ENCODE results near the gene ADAP1. TPM values are rescaled to one million over a fixed set of nuclear protein-coding genes. Genes with fewer than 3 reads are reported as not detected.

Gene ADAP1
- total and polyA plus RNA-seq, 2 of the 8 experiments (the other 6 are each of a cell fraction or from before 2014, with no cell fraction given), result 5.8 to 6.1 TPM

DNA sequence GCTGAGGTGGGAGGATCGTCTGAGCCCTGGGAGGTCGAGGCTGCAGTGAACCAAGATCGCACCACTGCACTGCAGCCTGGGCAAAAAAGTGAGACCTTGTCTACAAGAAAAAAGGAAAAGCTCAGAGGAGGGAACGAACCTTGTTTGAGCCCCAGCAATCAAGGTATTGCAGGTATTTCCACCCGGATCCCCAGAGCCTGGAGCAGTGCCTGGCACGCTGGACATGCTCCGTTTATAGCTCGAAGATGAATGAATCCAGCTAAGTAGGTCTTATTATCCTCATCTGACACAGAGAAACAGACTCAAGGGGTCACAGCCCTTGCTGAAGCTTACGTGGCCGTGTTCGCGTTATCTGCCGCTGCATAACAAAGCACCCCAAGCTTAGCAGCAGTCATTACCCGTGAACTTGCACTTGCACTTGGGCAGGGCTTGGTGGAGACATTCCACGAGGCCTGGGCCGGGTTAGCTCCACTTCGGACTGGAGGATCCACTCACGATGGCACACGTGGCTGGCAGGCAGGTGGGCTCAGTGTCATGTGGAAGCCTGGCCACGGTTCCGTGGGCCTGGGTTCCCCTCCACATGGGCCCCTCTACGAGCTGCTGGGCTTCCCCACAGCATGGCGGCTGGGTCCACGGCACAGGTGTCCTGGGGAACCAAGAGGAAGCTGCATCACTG, 24.1 kb upstream of the ADAP1 start (continued):
- TF ChIP-seq, protein P1, sequence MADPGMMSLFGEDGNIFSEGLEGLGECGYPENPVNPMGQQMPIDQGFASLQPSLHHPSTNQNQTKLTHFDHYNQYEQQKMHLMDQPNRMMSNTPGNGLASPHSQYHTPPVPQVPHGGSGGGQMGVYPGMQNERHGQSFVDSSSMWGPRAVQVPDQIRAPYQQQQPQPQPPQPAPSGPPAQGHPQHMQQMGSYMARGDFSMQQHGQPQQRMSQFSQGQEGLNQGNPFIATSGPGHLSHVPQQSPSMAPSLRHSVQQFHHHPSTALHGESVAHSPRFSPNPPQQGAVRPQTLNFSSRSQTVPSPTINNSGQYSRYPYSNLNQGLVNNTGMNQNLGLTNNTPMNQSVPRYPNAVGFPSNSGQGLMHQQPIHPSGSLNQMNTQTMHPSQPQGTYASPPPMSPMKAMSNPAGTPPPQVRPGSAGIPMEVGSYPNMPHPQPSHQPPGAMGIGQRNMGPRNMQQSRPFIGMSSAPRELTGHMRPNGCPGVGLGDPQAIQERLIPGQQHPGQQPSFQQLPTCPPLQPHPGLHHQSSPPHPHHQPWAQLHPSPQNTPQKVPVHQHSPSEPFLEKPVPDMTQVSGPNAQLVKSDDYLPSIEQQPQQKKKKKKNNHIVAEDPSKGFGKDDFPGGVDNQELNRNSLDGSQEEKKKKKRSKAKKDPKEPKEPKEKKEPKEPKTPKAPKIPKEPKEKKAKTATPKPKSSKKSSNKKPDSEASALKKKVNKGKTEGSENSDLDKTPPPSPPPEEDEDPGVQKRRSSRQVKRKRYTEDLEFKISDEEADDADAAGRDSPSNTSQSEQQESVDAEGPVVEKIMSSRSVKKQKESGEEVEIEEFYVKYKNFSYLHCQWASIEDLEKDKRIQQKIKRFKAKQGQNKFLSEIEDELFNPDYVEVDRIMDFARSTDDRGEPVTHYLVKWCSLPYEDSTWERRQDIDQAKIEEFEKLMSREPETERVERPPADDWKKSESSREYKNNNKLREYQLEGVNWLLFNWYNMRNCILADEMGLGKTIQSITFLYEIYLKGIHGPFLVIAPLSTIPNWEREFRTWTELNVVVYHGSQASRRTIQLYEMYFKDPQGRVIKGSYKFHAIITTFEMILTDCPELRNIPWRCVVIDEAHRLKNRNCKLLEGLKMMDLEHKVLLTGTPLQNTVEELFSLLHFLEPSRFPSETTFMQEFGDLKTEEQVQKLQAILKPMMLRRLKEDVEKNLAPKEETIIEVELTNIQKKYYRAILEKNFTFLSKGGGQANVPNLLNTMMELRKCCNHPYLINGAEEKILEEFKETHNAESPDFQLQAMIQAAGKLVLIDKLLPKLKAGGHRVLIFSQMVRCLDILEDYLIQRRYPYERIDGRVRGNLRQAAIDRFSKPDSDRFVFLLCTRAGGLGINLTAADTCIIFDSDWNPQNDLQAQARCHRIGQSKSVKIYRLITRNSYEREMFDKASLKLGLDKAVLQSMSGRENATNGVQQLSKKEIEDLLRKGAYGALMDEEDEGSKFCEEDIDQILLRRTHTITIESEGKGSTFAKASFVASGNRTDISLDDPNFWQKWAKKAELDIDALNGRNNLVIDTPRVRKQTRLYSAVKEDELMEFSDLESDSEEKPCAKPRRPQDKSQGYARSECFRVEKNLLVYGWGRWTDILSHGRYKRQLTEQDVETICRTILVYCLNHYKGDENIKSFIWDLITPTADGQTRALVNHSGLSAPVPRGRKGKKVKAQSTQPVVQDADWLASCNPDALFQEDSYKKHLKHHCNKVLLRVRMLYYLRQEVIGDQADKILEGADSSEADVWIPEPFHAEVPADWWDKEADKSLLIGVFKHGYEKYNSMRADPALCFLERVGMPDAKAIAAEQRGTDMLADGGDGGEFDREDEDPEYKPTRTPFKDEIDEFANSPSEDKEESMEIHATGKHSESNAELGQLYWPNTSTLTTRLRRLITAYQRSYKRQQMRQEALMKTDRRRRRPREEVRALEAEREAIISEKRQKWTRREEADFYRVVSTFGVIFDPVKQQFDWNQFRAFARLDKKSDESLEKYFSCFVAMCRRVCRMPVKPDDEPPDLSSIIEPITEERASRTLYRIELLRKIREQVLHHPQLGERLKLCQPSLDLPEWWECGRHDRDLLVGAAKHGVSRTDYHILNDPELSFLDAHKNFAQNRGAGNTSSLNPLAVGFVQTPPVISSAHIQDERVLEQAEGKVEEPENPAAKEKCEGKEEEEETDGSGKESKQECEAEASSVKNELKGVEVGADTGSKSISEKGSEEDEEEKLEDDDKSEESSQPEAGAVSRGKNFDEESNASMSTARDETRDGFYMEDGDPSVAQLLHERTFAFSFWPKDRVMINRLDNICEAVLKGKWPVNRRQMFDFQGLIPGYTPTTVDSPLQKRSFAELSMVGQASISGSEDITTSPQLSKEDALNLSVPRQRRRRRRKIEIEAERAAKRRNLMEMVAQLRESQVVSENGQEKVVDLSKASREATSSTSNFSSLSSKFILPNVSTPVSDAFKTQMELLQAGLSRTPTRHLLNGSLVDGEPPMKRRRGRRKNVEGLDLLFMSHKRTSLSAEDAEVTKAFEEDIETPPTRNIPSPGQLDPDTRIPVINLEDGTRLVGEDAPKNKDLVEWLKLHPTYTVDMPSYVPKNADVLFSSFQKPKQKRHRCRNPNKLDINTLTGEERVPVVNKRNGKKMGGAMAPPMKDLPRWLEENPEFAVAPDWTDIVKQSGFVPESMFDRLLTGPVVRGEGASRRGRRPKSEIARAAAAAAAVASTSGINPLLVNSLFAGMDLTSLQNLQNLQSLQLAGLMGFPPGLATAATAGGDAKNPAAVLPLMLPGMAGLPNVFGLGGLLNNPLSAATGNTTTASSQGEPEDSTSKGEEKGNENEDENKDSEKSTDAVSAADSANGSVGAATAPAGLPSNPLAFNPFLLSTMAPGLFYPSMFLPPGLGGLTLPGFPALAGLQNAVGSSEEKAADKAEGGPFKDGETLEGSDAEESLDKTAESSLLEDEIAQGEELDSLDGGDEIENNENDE (IDR thresholded peaks at IDR 0.05; ENCODE audit: insufficient replicate concordance, low read length), result no peak
- TF ChIP-seq CTBP2 (IDR thresholded peaks at IDR 0.05; ENCODE audit: borderline replicate concordance, insufficient read depth, insufficient read length, low read length), result no peak
